Testis (tissue), 2 donors: Measurements from ENCODE around the gene PHF21A.

Experiments
- POLR2A ChIP-seq: fragments of 450-650 bp; IDR thresholded peaks from one replicate; pipeline ENCODE4 v1.6.1; 2017; ENCODE audit warnings: antibody characterized with exemption, mild to moderate bottlenecking, moderate library complexity
- TF ChIP-seq, protein P1 (sequence below), 3 experiments: fragments of 450-650 bp in 2 of 3; fragments of 200-600 bp in 1 of 3; sonication (generic) in 1 of 3; IDR thresholded peaks; one replicate each; pipeline ENCODE4 v1.5.1; 2016 to 2019; ENCODE audit warnings: antibody characterized with exemption in 3 of 3, mild to moderate bottlenecking in 2 of 3, moderate library complexity in 1 of 3

DNA sequence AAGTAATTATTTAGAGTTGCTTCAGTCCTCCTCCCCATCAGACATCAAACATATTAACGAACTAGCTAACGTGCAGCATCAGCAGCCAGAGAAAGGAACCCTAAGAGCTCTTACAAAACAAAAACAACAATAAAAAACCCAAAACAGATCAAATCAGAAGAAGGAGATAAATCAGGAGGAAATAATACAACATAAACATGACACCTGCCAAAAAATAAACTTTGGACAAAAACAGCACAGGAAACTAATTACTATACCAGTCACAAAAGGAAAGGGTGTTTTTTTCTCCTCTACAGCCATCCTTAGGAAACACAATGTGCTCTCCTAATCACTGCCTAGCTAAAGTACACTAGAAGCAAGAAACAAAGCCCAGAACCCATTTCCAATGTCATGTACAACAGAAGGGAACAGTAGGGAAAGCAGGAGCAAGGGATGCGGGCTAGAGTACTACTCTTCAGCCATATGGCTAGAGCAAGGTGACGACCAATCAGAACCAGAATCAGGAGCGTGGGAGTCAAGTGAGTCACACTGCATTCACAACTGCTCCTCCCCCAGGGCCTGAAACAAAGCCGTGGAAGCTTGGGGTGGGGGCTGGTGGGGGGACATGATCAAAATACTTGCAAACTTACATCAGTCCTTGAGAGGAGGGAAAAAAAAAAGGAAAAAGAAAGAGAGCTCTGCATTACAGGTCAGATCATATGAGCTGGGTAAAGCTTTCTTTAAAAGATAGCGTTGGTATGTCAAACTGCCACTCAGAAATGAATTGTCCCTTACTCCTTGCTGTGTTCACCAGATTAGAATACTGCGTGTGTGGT lies 138.4 kb downstream of the PHF21A start:
- TF ChIP-seq, protein P1, sequence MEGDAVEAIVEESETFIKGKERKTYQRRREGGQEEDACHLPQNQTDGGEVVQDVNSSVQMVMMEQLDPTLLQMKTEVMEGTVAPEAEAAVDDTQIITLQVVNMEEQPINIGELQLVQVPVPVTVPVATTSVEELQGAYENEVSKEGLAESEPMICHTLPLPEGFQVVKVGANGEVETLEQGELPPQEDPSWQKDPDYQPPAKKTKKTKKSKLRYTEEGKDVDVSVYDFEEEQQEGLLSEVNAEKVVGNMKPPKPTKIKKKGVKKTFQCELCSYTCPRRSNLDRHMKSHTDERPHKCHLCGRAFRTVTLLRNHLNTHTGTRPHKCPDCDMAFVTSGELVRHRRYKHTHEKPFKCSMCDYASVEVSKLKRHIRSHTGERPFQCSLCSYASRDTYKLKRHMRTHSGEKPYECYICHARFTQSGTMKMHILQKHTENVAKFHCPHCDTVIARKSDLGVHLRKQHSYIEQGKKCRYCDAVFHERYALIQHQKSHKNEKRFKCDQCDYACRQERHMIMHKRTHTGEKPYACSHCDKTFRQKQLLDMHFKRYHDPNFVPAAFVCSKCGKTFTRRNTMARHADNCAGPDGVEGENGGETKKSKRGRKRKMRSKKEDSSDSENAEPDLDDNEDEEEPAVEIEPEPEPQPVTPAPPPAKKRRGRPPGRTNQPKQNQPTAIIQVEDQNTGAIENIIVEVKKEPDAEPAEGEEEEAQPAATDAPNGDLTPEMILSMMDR (IDR thresholded peaks at IDR 0.05) = no peak
- no peak for TF ChIP-seq POLR2A
